Choroid plexus epithelial cell (primary cell): Measurements from ENCODE around the gene RSL1D1.
A peak's percentile ranks its signal among the peaks of the same experiment; 100 is the strongest.

Experiments used
- DNase-seq: peaks from one replicate; pipeline ENCODE4 v3.0.0-alpha.2; 2010; ENCODE audit warnings: low read depth
- H3K4me3 ChIP-seq: 2 replicates; pipeline ENCODE4 v1.5.1; 2011; ENCODE audit warnings: low read depth, mild to moderate bottlenecking, control low read depth, low read length, moderate library complexity
- TF ChIP-seq, protein P1 (sequence below): conservative IDR thresholded peaks from 2 replicates; pipeline ENCODE4 v1.5.1; 2011; ENCODE audit warnings: low read depth, mild to moderate bottlenecking, control low read depth, inconsistent platforms, low read length, moderate library complexity

RSL1D1 gene

DNA sequence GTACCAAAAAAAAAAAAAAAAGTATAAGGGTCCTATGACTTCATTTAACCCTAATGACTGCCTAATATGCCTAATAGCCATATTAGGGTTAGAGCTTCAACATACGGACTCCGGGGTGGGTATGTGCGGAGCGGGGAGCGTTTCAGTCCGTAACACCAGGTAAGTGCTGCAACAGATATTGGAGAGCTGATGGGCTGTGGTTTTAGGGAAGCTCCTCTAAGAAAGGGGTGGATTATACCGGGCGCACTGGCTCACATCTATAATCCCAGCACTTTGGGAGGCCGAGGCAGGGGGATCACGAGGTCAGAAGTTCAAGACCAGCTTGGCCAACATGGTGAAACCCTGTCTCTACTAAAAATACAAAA is 52.3 kb downstream of the RSL1D1 start:
- H3K4me3 ChIP-seq: no peak overlapping the region
- DNase-seq: no peak
- TF ChIP-seq, protein P1, sequence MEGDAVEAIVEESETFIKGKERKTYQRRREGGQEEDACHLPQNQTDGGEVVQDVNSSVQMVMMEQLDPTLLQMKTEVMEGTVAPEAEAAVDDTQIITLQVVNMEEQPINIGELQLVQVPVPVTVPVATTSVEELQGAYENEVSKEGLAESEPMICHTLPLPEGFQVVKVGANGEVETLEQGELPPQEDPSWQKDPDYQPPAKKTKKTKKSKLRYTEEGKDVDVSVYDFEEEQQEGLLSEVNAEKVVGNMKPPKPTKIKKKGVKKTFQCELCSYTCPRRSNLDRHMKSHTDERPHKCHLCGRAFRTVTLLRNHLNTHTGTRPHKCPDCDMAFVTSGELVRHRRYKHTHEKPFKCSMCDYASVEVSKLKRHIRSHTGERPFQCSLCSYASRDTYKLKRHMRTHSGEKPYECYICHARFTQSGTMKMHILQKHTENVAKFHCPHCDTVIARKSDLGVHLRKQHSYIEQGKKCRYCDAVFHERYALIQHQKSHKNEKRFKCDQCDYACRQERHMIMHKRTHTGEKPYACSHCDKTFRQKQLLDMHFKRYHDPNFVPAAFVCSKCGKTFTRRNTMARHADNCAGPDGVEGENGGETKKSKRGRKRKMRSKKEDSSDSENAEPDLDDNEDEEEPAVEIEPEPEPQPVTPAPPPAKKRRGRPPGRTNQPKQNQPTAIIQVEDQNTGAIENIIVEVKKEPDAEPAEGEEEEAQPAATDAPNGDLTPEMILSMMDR: no peak

DNA sequence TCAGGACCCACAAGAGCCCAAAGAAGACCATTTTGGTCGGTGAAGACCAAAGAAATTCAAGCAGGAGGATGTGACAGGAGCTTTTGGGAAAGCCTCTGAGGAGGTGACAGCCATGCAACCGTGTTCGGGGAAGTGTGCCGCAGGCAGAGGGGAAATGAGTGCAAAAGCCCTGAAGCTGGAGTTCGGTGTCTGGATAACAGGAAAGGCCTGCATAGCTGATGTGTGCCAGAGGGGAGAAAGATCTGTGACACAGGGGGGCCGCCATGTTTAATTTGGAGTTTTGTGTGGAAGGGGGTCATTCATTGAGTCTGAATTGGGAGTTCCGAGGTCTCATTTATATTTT is 53.4 kb downstream of the RSL1D1 start:
- H3K4me3 ChIP-seq: peak overlapping the region; percentile 77
- no peak for DNase-seq
- TF ChIP-seq, protein P1: no peak

DNA sequence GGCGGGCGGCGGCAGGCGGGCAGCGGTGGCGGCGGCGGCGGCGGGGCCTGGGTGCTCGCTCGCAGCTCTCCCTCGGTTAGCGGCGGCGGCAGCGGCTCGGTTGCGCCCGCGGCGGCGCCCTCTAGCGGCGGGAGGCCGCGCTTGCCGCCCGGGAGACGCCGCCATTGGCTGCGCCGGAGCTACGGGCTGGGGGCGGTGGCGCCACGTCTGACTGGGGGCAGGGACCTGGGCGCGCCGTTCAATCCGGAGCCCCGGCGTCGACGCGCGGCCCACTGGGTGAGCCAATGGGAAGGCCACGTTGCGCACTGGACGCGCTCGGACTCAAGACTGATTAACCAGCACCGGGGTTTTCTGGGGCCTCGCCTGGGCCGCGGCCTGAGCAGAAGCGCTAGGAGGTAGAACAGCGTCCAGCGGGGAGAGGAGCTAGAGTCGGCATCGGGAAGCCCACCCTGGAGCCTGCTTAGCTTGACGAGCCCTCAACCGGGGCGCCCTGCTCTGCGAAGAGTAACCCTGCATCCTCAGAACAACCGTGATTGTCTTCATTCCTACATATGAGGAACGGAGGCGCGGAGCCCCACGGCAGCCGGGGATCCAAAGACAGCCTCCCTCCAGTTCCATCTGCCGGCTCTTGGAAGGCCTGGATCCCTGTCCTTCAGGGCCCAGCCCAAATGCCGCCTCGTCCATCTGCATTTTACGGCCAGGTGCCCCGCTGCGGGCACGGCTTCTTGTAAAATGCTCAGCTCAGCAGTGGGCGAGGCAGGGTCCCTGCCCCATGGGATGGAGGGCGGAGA is 54.0 kb downstream of the RSL1D1 start, which contains the start of gene ZC3H7A:
ZC3H7A (minus strand) TSS at position 93 of the 791 bp plus-strand sequence. CDS start 14,904 bp downstream, outside the sequence.
- peak within 1 kb of the TSS; percentile 85 for H3K4me3 ChIP-seq

DNA sequence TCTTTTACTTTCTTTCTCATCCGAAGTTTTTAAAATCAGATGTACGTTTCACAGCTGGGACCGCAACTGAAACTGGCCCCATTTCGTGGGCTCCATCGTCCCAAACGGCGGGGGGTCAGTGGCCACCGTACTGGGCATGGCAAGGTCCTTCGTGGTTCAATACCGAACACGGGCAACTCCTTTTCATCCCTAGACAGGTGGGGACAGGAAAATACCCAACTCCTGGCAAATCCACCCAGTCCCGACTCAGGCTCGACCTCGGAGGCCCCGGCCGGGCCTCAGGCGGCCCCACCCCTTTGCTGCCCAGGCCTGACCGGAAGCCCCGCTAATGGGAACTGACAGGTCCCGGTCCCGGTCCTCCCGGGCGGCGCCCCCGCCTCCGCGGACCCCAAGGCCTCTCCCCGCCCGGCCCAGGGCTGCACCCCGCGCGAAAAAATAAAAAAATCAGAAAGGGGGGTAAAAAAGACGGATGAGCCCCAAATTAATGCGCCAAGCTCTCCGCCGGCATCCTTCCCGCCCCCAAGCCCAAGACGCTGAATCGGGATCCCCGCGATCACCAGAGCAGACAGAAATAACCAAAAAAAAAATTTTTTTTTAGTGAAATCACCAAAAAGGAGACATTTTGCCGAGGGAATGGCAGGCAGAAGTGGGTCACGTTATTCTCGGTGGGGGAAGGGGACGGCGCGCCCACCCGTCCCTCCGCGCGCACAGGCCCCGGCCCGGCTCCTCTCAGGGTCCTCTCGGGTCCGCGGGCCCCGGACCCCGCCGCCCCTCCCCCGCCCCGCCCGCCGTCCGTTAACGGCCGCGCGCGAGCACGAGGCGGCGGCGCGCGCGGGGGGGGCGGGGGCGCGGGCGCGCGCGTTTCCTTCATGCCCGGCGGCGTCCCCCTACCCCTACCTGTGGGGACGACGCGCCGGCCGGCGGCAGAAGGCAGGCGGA is 54.8 kb downstream of the RSL1D1 start:
- H3K4me3 ChIP-seq: peak overlapping the region; percentile 85
- peak; percentile 50 for DNase-seq
- TF ChIP-seq, protein P1: no peak

More for the DNA sequence above, 54.0 kb downstream of the RSL1D1 start, which contains the start of gene ZC3H7A:
- peak; percentile 99 for DNase-seq
- TF ChIP-seq, protein P1: peak; percentile 22

DNA sequence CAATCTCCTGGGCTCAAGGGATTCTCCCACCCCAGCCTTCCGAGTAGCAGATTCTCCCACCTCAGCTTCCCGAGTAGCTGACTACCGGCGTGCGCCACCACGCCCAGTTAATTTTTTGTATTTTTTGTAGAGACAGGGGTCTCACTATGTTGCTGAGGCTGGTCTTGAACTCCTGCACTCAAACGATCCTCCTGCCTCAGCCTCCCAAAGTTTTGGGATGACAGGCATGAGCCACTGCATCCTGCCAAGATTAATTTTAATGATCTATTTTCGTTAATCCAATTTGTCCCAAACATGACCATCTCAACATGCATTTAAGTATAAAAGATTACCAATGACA is 55.5 kb downstream of the RSL1D1 start:
- H3K4me3 ChIP-seq: peak overlapping the region; percentile 85
- TF ChIP-seq, protein P1: no peak
- no peak for DNase-seq

DNA sequence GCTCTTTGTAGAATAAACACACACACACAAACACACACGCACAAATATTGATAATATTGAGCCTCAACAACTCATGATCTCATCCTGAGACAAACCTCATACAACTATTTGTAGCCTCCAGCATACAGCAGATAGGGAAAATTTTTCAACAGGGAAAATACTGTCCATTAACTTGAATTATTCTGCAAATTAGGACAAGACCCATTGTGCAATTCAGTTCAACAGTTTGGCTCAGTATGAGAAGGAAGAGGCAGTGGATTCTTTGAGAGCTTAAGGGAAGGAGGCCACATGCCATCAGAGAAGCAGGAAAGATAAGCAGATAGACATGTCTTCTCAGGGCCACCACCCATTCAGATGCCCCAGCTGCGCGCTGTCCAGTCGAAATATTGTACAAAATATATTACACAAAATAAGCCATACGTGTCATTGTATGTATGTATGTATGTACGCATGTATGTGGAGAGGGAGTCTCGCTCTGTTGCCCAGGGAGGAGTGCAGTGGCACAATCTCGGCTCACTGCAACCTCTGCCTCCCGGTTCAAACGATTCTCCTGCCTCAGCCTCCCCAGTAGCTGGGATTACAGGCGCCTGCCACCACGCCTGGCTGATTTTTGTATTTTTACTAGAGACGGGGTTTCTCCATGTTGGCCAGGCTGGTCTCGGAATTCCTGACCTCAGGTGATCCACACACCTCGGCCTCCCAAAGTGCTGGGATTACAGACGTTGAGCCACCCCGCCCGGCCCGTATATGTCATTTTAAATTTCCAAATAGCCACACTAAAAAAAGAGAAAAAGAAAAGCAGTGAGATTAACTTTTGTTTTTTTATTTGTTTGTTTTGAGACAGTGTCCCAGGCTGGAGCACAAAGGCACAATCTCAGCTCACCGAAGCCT is 56.1 kb downstream of the RSL1D1 start:
- TF ChIP-seq, protein P1: no peak
- H3K4me3 ChIP-seq: peak overlapping the region; percentile 85
- DNase-seq: no peak
